ENCODE measurements around the gene ACTL7B. TPM values are rescaled to one million over a fixed set of nuclear protein-coding genes. Genes with fewer than 3 reads are reported as not detected.
"Not testable (repeated sequence)": the region's sequence is repeated elsewhere in the genome, so short reads cannot be mapped to it uniquely, and the experiment has no call there.

The ACTL7B gene
- under 1 TPM; 0.12 to 0.31 TPM for total RNA-seq
- 0.15 to 0.23 reads per million in 2 donors for total RNA-seq

GRCh38 chr9:108855888-108856287 lies at the start of gene ACTL7B:
Gene ACTL7B (minus strand): TSS chr9:108855986. CDS start chr9:108855930, 56 bp downstream.
- Mint-ChIP-seq H3K36me3 (ENCODE audit: low read depth) (no peaks in the 10 kb centered on the region), H3K4me3 (no peak within 1 kb of the TSS), H3K27me3 (peaks cover 24% of the 10 kb centered on the region), H3K27ac (no peak within 1 kb of the TSS), H3K4me1 (no peaks in the 10 kb centered on the region)
- no peaks in the 10 kb centered on the region for H3K9me3 ChIP-seq (ENCODE audit: control insufficient read depth, low read length, poor library complexity, severe bottlenecking)
- ATAC-seq (no peak), DNase-seq (no peak)

- H3K36me3 Mint-ChIP-seq (ENCODE audit: low read depth) = peaks cover 42% of the 10 kb centered on the region
- no peak for ATAC-seq
Observed at GRCh38 chr9:108905494-108905893, 49.7 kb upstream of the ACTL7B start.

GRCh38 chr9:108904161-108904560 lies 48.4 kb upstream of the ACTL7B start:
- Mint-ChIP-seq H3K27ac (no peak overlapping the region), H3K4me1 (peaks cover 14% of the 10 kb centered on the region), H3K27me3 (no peaks in the 10 kb centered on the region), H3K4me3 (no peak overlapping the region), H3K36me3 (ENCODE audit: low read depth) (peaks cover 42% of the 10 kb centered on the region)
- ATAC-seq = no peak
- no peaks in the 10 kb centered on the region for H3K9me3 ChIP-seq (ENCODE audit: control insufficient read depth, low read length, poor library complexity, severe bottlenecking)
- no peak for DNase-seq

More at GRCh38 chr9:108905494-108905893, 49.7 kb upstream of the ACTL7B start:
- Mint-ChIP-seq H3K4me1 (peaks cover 19% of the 10 kb centered on the region), H3K27me3 (no peaks in the 10 kb centered on the region), H3K4me3 (no peak overlapping the region), H3K27ac (peak overlapping the region; percentile 34)
- H3K9me3 ChIP-seq (ENCODE audit: control insufficient read depth, low read length, poor library complexity, severe bottlenecking) = no peaks in the 10 kb centered on the region
- DNase-seq = no peak

GRCh38 chr9:108903420-108904103 lies 47.8 kb upstream of the ACTL7B start:
- H3K27me3 Mint-ChIP-seq = no peaks in the 10 kb centered on the region
- peaks cover 37% of the 10 kb centered on the region for H3K36me3 Mint-ChIP-seq (ENCODE audit: low read depth)
- no peaks in the 10 kb centered on the region for H3K9me3 ChIP-seq (ENCODE audit: control insufficient read depth, low read length, poor library complexity, severe bottlenecking)
- no peak overlapping the region for H3K4me3 Mint-ChIP-seq
- H3K4me1 Mint-ChIP-seq = peaks cover 14% of the 10 kb centered on the region
- no peak for ATAC-seq
- no peak overlapping the region for H3K27ac Mint-ChIP-seq
- no peak for DNase-seq

GRCh38 chr9:108900176-108900575 lies 44.4 kb upstream of the ACTL7B start:
- no peak overlapping the region for H3K4me3 Mint-ChIP-seq
- ATAC-seq = no peak
- no peak for DNase-seq
- H3K27me3 Mint-ChIP-seq = no peaks in the 10 kb centered on the region
- H3K36me3 Mint-ChIP-seq (ENCODE audit: low read depth) = peaks cover 29% of the 10 kb centered on the region
- no peak overlapping the region for H3K27ac Mint-ChIP-seq
- no peaks in the 10 kb centered on the region for H3K9me3 ChIP-seq (ENCODE audit: control insufficient read depth, low read length, poor library complexity, severe bottlenecking)
- peaks cover 9% of the 10 kb centered on the region for H3K4me1 Mint-ChIP-seq

GRCh38 chr9:108899023-108899695 lies 43.4 kb upstream of the ACTL7B start:
- DNase-seq; H3K27ac Mint-ChIP-seq; H3K9me3 ChIP-seq (ENCODE audit: control insufficient read depth, low read length, poor library complexity, severe bottlenecking); ATAC-seq; H3K4me3 Mint-ChIP-seq; H3K27me3 Mint-ChIP-seq; H3K4me1 Mint-ChIP-seq: not testable (repeated sequence)
- peaks cover 30% of the 10 kb centered on the region for H3K36me3 Mint-ChIP-seq (ENCODE audit: low read depth)

- H3K4me3 Mint-ChIP-seq = no peak overlapping the region
- no peaks in the 10 kb centered on the region for H3K27me3 Mint-ChIP-seq
- H3K4me1 Mint-ChIP-seq = peaks cover 6% of the 10 kb centered on the region
- DNase-seq = no peak
- ATAC-seq = no peak
- no peak overlapping the region for H3K27ac Mint-ChIP-seq
- H3K36me3 Mint-ChIP-seq (ENCODE audit: low read depth) = peaks cover 26% of the 10 kb centered on the region
- H3K9me3 ChIP-seq (ENCODE audit: control insufficient read depth, low read length, poor library complexity, severe bottlenecking) = no peaks in the 10 kb centered on the region
Observed at GRCh38 chr9:108897324-108898096, 41.7 kb upstream of the ACTL7B start.

- ATAC-seq = no peak
- DNase-seq = no peak
- Mint-ChIP-seq H3K4me1 (peaks cover 5% of the 10 kb centered on the region), H3K27ac (peak overlapping the region; percentile 24), H3K36me3 (ENCODE audit: low read depth) (peaks cover 24% of the 10 kb centered on the region), H3K4me3 (no peak overlapping the region), H3K27me3 (no peaks in the 10 kb centered on the region)
- no peaks in the 10 kb centered on the region for H3K9me3 ChIP-seq (ENCODE audit: control insufficient read depth, low read length, poor library complexity, severe bottlenecking)
Observed at GRCh38 chr9:108894225-108894997, 38.6 kb upstream of the ACTL7B start.

GRCh38 chr9:108889649-108890067 lies 33.9 kb upstream of the ACTL7B start:
- H3K4me1 Mint-ChIP-seq = peaks cover 5% of the 10 kb centered on the region
- ATAC-seq (no peak), DNase-seq (no peak)
- no peaks in the 10 kb centered on the region for H3K27me3 Mint-ChIP-seq
- no peak overlapping the region for H3K4me3 Mint-ChIP-seq
- no peaks in the 10 kb centered on the region for H3K9me3 ChIP-seq (ENCODE audit: control insufficient read depth, low read length, poor library complexity, severe bottlenecking)
- H3K27ac Mint-ChIP-seq = peak overlapping the region; percentile 11
- H3K36me3 Mint-ChIP-seq (ENCODE audit: low read depth) = peaks cover 25% of the 10 kb centered on the region

- DNase-seq; H3K4me3 Mint-ChIP-seq; H3K27me3 Mint-ChIP-seq; H3K27ac Mint-ChIP-seq; ATAC-seq; H3K9me3 ChIP-seq (ENCODE audit: control insufficient read depth, low read length, poor library complexity, severe bottlenecking); H3K4me1 Mint-ChIP-seq: not testable (repeated sequence)
- H3K36me3 Mint-ChIP-seq (ENCODE audit: low read depth) = peaks cover 18% of the 10 kb centered on the region
Observed at GRCh38 chr9:108886594-108887271, 30.9 kb upstream of the ACTL7B start.

- no peaks in the 10 kb centered on the region for H3K27me3 Mint-ChIP-seq
- H3K4me1 Mint-ChIP-seq = peaks cover 2% of the 10 kb centered on the region
- H3K36me3 Mint-ChIP-seq (ENCODE audit: low read depth) = peaks cover 15% of the 10 kb centered on the region
- no peaks in the 10 kb centered on the region for H3K9me3 ChIP-seq (ENCODE audit: control insufficient read depth, low read length, poor library complexity, severe bottlenecking)
- DNase-seq (no peak), ATAC-seq (no peak)
- H3K27ac Mint-ChIP-seq = peak overlapping the region; percentile 49
- peak overlapping the region; percentile 3 for H3K4me3 Mint-ChIP-seq
Observed at GRCh38 chr9:108885643-108886348, 30.0 kb upstream of the ACTL7B start.

- ATAC-seq (no peak), DNase-seq (no peak)
- no peaks in the 10 kb centered on the region for H3K27me3 Mint-ChIP-seq
- H3K4me3 Mint-ChIP-seq = no peak overlapping the region
- no peaks in the 10 kb centered on the region for H3K9me3 ChIP-seq (ENCODE audit: control insufficient read depth, low read length, poor library complexity, severe bottlenecking)
- no peaks in the 10 kb centered on the region for H3K4me1 Mint-ChIP-seq
- no peak overlapping the region for H3K27ac Mint-ChIP-seq
- peaks cover 12% of the 10 kb centered on the region for H3K36me3 Mint-ChIP-seq (ENCODE audit: low read depth)
Observed at GRCh38 chr9:108884701-108885100, 28.9 kb upstream of the ACTL7B start.
